Ovary (tissue), 3 donors: ENCODE measurements around the gene PAX8.

Experiments used
- POLR2A ChIP-seq: fragments of 450-650 bp; IDR thresholded peaks from one replicate; pipeline ENCODE4 v1.6.1; 2017; ENCODE audit warnings: antibody characterized with exemption, mild to moderate bottlenecking, moderate library complexity
- TF ChIP-seq, protein P1 (sequence below), 3 donors: fragments of 450-650 bp in 2 of 3; fragments of 200-600 bp in 1 of 3; IDR thresholded peaks; one replicate each; pipeline versions ENCODE4 v1.5.1 to v1.8.0; 2016 to 2022; ENCODE audit warnings: antibody characterized with exemption in 3 of 3, mild to moderate bottlenecking in 1 of 3
- donor health status: DM: no; HTN: no; CAD: no.

DNA sequence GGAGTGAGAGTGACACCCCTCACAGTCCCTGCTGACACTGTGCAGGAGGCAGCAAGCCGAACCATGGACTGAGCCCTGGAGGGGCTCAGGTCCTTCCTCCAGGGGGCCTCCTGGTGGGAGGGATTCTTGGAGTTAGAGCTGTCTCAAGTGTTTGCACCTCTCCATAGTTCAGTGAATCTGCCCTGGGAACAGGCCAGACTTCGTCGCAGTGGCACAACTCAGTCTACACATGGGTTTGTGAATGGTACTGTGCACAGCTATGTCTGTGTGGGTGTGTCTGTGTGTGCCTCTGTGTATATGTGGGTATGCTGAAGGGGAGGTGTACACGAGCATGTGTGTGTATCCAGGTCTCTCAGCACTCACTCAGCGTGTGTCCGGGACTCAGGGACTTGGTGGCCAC is 36.4 kb downstream of the PAX8 start:
- TF ChIP-seq, protein P1, sequence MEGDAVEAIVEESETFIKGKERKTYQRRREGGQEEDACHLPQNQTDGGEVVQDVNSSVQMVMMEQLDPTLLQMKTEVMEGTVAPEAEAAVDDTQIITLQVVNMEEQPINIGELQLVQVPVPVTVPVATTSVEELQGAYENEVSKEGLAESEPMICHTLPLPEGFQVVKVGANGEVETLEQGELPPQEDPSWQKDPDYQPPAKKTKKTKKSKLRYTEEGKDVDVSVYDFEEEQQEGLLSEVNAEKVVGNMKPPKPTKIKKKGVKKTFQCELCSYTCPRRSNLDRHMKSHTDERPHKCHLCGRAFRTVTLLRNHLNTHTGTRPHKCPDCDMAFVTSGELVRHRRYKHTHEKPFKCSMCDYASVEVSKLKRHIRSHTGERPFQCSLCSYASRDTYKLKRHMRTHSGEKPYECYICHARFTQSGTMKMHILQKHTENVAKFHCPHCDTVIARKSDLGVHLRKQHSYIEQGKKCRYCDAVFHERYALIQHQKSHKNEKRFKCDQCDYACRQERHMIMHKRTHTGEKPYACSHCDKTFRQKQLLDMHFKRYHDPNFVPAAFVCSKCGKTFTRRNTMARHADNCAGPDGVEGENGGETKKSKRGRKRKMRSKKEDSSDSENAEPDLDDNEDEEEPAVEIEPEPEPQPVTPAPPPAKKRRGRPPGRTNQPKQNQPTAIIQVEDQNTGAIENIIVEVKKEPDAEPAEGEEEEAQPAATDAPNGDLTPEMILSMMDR (IDR thresholded peaks at IDR 0.05), result no peak
- no peak for TF ChIP-seq POLR2A
